GM13976 (cell line): ENCODE results near the gene MYLIP.

Experiments
- DNase-seq: peaks from one replicate; pipeline ENCODE4 v3.0.0; 2012; ENCODE audit warnings: low spot score
- CTCF ChIP-seq: IDR thresholded peaks from 2 replicates; pipeline ENCODE4 v1.5.1; 2012; ENCODE audit warnings: borderline replicate concordance, mild to moderate bottlenecking; ENCODE audit not compliant: insufficient read depth; ENCODE audit errors: extremely low read depth, missing control alignments, control extremely low read depth
- in situ Hi-C: fragments of 300-500 bp; cut with MboI; formaldehyde crosslinking; loops from one replicate; pipeline ENCODE4 v1.12.0; 2022; ENCODE audit warnings: low sequenced_read_pairs, mixed read lengths, inconsistent platforms; ENCODE audit not compliant: unreplicated experiment

Gene MYLIP

GRCh38 chr6:16121339-16121738 lies 7.5 kb upstream of the MYLIP start:
- DNase-seq, result no peak
- in situ Hi-C loops, result no loop called here
- TF ChIP-seq CTCF, result no peak

- in situ Hi-C loops, result no loop called here
- DNase-seq, result no peak
- TF ChIP-seq CTCF, result no peak
These were observed 6.7 kb upstream of the MYLIP start for GRCh38 chr6:16122197-16122596.

GRCh38 chr6:16124198-16125180 lies 4.4 kb upstream of the MYLIP start:
- in situ Hi-C loops, result no loop called here
- DNase-seq, result no peak
- TF ChIP-seq CTCF, result no peak

- TF ChIP-seq CTCF, result no peak
- DNase-seq, result no peak
- in situ Hi-C loops, result no loop called here
These were observed 2.8 kb upstream of the MYLIP start for GRCh38 chr6:16126056-16126455.

- in situ Hi-C loops, result no loop called here
- no peak for TF ChIP-seq CTCF
- no peak for DNase-seq
These were observed 2.0 kb upstream of the MYLIP start for GRCh38 chr6:16126861-16127260.

GRCh38 chr6:16127471-16127870 lies 1.4 kb upstream of the MYLIP start:
- DNase-seq, result no peak
- TF ChIP-seq CTCF, result no peak
- in situ Hi-C loops, result no loop called here
